Panc1 (cell line): ENCODE measurements around the gene THUMPD3. TPM values are rescaled to one million over a fixed set of nuclear protein-coding genes. Genes with fewer than 3 reads are reported as not detected.

Experiments used
- ATAC-seq: fragments of 200-7000 bp; cut with Tn5 transposase; 2 replicates; pipeline ENCODE4 v1.9.1; 2020; ENCODE audit warnings: mild to moderate bottlenecking, moderate library complexity
- BruUV-seq: library from RNA; stranded (reverse); fragments of 400-500 nt; replicated peaks from 2 replicates; lab custom pipeline; 2021; lab: Mats Ljungman, UMichigan
- CTCF ChIA-PET: fragments of 300-600 bp; sonication (Branson Sonifier 250); formaldehyde crosslinking; loops from one replicate; lab custom pipeline; 2022; ENCODE audit warnings: antibody characterized with exemption; lab: Charles Lee
- POLR2A ChIA-PET: fragments of 300-600 bp; sonication (Branson Sonifier 250); formaldehyde crosslinking; loops from one replicate; lab custom pipeline; 2022; ENCODE audit warnings: antibody characterized with exemption; lab: Charles Lee
- DNase-seq: peaks from one replicate; pipeline ENCODE4 v3.0.0-alpha.2; 2010; ENCODE audit warnings: low read depth, low spot score
- H3K27ac ChIP-seq: 2 replicates; pipeline ENCODE4 v1.5.1; 2011; ENCODE audit warnings: mild to moderate bottlenecking, low read length, inconsistent platforms
- H3K27me3 ChIP-seq: fragments of 200-500 bp; sonication (Bioruptor generic); 2 replicates; pipeline ENCODE4 v1.6.0; 2014; ENCODE audit warnings: low read length, inconsistent platforms; ENCODE audit not compliant: control insufficient read depth, insufficient read depth
- H3K36me3 ChIP-seq: fragments of 200-500 bp; sonication (Bioruptor generic); 2 replicates; pipeline ENCODE4 v1.5.1; 2014; ENCODE audit warnings: inconsistent platforms, mild to moderate bottlenecking, low read length, moderate library complexity; ENCODE audit not compliant: control insufficient read depth, insufficient read depth
- H3K4me1 ChIP-seq: 2 replicates; pipeline ENCODE4 v1.5.1; 2011; ENCODE audit warnings: inconsistent platforms, mild to moderate bottlenecking, low read length, moderate library complexity; ENCODE audit not compliant: control insufficient read depth, insufficient read depth
- H3K4me3 ChIP-seq, 2 experiments: 2 replicates each; pipeline ENCODE4 v1.5.1; 2011 to 2012; ENCODE audit warnings: low read depth in 2 of 2, low read length in 2 of 2, mild to moderate bottlenecking in 2 of 2, inconsistent platforms in 1 of 2, moderate library complexity in 1 of 2
- H3K9me3 ChIP-seq: fragments of 200-500 bp; sonication (Bioruptor generic); 2 replicates; pipeline ENCODE4 v1.5.1; 2014; ENCODE audit warnings: low read depth, mild to moderate bottlenecking, inconsistent platforms, low read length, moderate library complexity; ENCODE audit not compliant: control insufficient read depth, insufficient read depth
- POLR2AphosphoS5 ChIP-seq: IDR thresholded peaks from 2 replicates; pipeline ENCODE4 v1.6.1; 2012; ENCODE audit warnings: mild to moderate bottlenecking, low read depth, low read length, moderate library complexity
- REST ChIP-seq, 2 experiments: IDR thresholded peaks; 2 replicates each; pipeline ENCODE4 v1.6.1; 2011 to 2012; ENCODE audit warnings: low read depth in 2 of 2, control low read depth in 1 of 2, low read length in 1 of 2, mild to moderate bottlenecking in 1 of 2, moderate library complexity in 1 of 2; ENCODE audit not compliant: insufficient read depth in 1 of 2
- SIN3A ChIP-seq: IDR thresholded peaks from 2 replicates; pipeline ENCODE4 v1.6.1; 2012; ENCODE audit warnings: low read depth, mild to moderate bottlenecking, low read length, moderate library complexity, borderline replicate concordance; ENCODE audit not compliant: insufficient read depth
- TCF7L2 ChIP-seq: IDR thresholded peaks from 2 replicates; pipeline ENCODE4 v1.6.1; 2011; ENCODE audit warnings: mild to moderate bottlenecking, low read depth, low read length, inconsistent platforms
- in situ Hi-C: cut with HindIII; loops from 2 replicates; pipeline ENCODE4 v1.10.0; 2016; ENCODE audit warnings: low sequenced_read_pairs, low pct_unique_long_range_greater_than_20kb
- intact Hi-C: fragments of 100-400 bp; cut with micrococcal nuclease; formaldehyde crosslinking; loops from one replicate; pipeline ENCODE4 v1.10.0; 2022; ENCODE audit not compliant: unreplicated experiment
- total RNA-seq: library from RNA; stranded (reverse); gene quantifications from one replicate; pipeline ENCODE4 v1.2.1, GENCODE V29; 2021; ENCODE audit not compliant: unreplicated experiment
- TF ChIP-seq, protein P1 (sequence below): fragments of 450-650 bp; IDR thresholded peaks from 2 replicates; pipeline ENCODE4 v1.5.1; 2017; ENCODE audit warnings: mild to moderate bottlenecking

Gene THUMPD3
- total RNA-seq, 1 experiment from 2014 or later = 43.5 TPM

GRCh38 chr3:9420850-9421549 is 58.1 kb downstream of the THUMPD3 start:
- no peaks in the 10 kb centered on the region for H3K9me3 ChIP-seq
- TF ChIP-seq, protein P1, sequence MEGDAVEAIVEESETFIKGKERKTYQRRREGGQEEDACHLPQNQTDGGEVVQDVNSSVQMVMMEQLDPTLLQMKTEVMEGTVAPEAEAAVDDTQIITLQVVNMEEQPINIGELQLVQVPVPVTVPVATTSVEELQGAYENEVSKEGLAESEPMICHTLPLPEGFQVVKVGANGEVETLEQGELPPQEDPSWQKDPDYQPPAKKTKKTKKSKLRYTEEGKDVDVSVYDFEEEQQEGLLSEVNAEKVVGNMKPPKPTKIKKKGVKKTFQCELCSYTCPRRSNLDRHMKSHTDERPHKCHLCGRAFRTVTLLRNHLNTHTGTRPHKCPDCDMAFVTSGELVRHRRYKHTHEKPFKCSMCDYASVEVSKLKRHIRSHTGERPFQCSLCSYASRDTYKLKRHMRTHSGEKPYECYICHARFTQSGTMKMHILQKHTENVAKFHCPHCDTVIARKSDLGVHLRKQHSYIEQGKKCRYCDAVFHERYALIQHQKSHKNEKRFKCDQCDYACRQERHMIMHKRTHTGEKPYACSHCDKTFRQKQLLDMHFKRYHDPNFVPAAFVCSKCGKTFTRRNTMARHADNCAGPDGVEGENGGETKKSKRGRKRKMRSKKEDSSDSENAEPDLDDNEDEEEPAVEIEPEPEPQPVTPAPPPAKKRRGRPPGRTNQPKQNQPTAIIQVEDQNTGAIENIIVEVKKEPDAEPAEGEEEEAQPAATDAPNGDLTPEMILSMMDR = no peak
- no peak for TF ChIP-seq SIN3A
- TF ChIP-seq REST (IDR thresholded peaks at IDR 0.05; ENCODE audit: insufficient read depth in 1 of 2, low read depth in 2 of 2, low read length in 1 of 2) = no peak
- TF ChIP-seq POLR2AphosphoS5 = no peak
- no peak for TF ChIP-seq TCF7L2
- DNase-seq (no peak), ATAC-seq (no peak)
- intact Hi-C loops (no loop called here), in situ Hi-C loops (no loop called here)
- CTCF ChIA-PET = no interaction called here
- no peak overlapping the region for H3K4me3 ChIP-seq
- peaks cover 58% of the 10 kb centered on the region for H3K4me1 ChIP-seq
- no TSS peak for BruUV-seq
- no peaks in the 10 kb centered on the region for H3K27me3 ChIP-seq
- POLR2A ChIA-PET = interaction anchor here (1.0 kb wide), 1 partner anchor 24 kb away, joined by 8 read pairs; no protein-coding TSS in a partner anchor
- H3K36me3 ChIP-seq = peaks cover 3% of the 10 kb centered on the region; the same call in 1 of the 2 replicates
- peak overlapping the region; percentile 96 for H3K27ac ChIP-seq

DNA sequence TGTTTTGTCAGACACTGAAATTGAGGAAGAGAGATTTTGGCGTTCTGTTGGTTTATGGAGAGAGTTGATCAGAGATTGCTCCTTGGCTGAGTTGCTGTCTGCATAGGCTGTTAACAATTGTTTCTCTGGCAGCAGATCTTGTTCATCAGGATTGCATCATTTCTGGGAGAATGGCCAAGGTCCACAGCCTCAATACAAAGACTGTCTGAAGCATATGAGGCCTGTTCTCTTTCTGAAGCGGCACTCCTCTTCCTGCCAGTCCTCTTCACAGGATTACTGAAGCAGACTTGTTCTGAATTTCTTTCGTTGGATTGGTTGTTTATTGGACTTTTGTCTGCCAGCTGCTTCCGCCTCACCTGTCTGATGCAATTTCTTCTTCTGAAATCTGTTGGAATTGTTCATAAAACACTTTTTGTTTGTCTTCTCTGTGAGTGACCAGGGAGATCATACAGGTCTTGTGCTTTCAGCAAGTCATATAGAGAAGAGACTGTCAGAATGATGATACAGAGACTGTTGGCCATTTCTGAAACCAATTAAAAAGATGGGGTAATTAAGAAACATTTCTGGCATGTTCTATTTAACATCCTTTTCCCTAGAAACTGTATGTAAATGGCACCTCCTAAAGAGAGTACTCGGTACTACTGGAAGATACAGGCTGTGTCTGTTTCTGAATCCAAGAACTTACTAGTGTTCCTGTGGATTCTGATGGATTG is 60.0 kb downstream of the THUMPD3 start:
- H3K4me3 ChIP-seq = peak overlapping the region; percentile 13 to 37
- BruUV-seq = TSS peak; percentile 24
- peak; percentile 96 for ATAC-seq
- POLR2A ChIA-PET = interaction anchor here (0.5 kb wide), 1 partner anchor 25 kb away, joined by 3 read pairs; the partner anchor contains the start of gene SETD5
- TF ChIP-seq TCF7L2 = no peak
- TF ChIP-seq, protein P1 = peak; percentile 58; the same call in 1 of the 2 replicates
- no peak for TF ChIP-seq SIN3A
- TF ChIP-seq REST (IDR thresholded peaks at IDR 0.05; ENCODE audit: insufficient read depth in 1 of 2, low read depth in 2 of 2, low read length in 1 of 2) = no peak
- peak; percentile 55; the same call in 1 of the 2 replicates for TF ChIP-seq POLR2AphosphoS5
- CTCF ChIA-PET = no interaction called here
- in situ Hi-C loops (no loop called here), intact Hi-C loops (loop anchor here (2.0 kb wide), 1 partner anchor 24 kb away; no protein-coding TSS in a partner anchor)
- peak overlapping the region; percentile 96 for H3K27ac ChIP-seq
- peaks cover 52% of the 10 kb centered on the region for H3K4me1 ChIP-seq
- H3K27me3 ChIP-seq = no peaks in the 10 kb centered on the region
- peaks cover 5% of the 10 kb centered on the region for H3K36me3 ChIP-seq
- peak; percentile 85 for DNase-seq
- H3K9me3 ChIP-seq = no peaks in the 10 kb centered on the region
